Subcutaneous abdominal adipose tissue (tissue), 5 donors: Measurements from ENCODE around the gene KRT84.
"Not testable (repeated sequence)": the region's sequence is repeated elsewhere in the genome, so short reads cannot be mapped to it uniquely, and the experiment has no call there.

Source experiments
- H3K27ac ChIP-seq: one replicate; pipeline ENCODE4 v1.7.0; 2013; ENCODE audit warnings: low read depth, mild to moderate bottlenecking, inconsistent platforms, low read length, moderate library complexity
- H3K27me3 ChIP-seq, 5 donors: one replicate each; pipeline ENCODE4 v1.7.0; 2013; ENCODE audit warnings: low read length in 5 of 5, inconsistent platforms in 1 of 5; ENCODE audit not compliant: control insufficient read depth in 5 of 5, insufficient read depth in 4 of 5
- H3K36me3 ChIP-seq, 5 donors: one replicate each; pipeline ENCODE4 v1.7.0; 2013; ENCODE audit warnings: low read length in 5 of 5; ENCODE audit not compliant: control insufficient read depth in 5 of 5, insufficient read depth in 5 of 5
- H3K4me1 ChIP-seq, 5 donors: one replicate each; pipeline ENCODE4 v1.7.0; 2013; ENCODE audit warnings: low read length in 5 of 5, mild to moderate bottlenecking in 3 of 5, moderate library complexity in 1 of 5; ENCODE audit not compliant: control insufficient read depth in 5 of 5, insufficient read depth in 5 of 5
- H3K4me3 ChIP-seq, 5 donors: one replicate each; pipeline ENCODE4 v1.7.0; 2013; ENCODE audit warnings: low read length in 5 of 5, low read depth in 1 of 5
- H3K9ac ChIP-seq, 5 donors: one replicate each; pipeline ENCODE4 v1.7.0; 2013; ENCODE audit warnings: low read length in 5 of 5, mild to moderate bottlenecking in 4 of 5, moderate library complexity in 3 of 5
- H3K9me3 ChIP-seq, 5 donors: one replicate each; pipeline ENCODE4 v1.7.0; 2013; ENCODE audit warnings: low read length in 5 of 5; ENCODE audit not compliant: control insufficient read depth in 5 of 5
- donor health status: healthy.
- donor health status: healthy.
- donor health status: healthy.
- donor health status: healthy.
- donor health status: healthy.

Gene KRT84

DNA sequence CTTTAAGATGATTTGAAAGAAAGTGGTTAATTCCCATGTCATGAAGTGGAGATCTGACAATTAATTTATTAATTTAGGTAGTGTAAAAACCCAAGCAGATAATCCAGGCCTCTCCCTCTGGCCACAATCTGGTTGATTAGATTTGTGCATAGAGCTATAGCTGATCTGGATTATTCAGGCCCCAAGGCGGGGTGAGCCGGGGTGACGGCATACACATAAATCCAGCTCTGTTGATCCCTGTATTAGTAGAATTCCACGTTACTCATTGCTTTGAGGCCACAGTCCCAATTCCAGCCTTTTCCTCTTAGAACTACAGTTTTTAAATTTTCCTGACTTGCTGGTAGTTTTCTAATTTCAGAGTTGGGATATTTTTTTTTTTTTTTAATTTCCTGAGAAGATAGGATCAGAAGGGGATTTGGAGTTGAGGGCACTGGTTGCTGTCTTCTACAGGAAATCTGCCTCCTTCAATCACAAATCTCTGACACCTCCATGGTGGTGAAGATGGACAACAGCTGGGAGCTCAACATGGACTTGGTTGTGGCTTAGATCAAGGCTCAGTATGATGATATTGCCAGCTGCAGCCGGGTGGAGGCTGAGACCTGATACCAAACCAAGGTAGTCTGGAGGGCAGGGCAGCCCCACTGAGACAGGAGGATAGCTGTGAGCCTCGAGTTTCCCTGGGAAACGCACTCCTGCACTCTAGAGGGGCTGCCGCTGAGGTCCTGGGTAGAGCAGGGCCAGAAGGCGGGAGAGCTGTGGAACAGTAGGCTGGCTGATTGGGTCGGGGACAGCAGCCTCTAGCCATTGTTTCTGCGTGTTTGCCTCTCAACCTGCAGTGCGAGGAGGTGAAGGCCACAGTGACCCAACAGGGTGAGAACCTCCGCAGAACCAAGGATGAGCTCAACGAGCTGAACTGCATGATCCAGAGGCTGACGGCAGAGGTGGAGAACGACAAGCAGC lies 37.6 kb downstream of the KRT84 start:
- H3K4me1 ChIP-seq = peaks cover 0 to 17% (median 7%) of the 10 kb centered on the region in 5 donors
- H3K27me3 ChIP-seq = peaks cover 0 to 2% (median 0%) of the 10 kb centered on the region in 5 donors
- H3K36me3 ChIP-seq = no peaks in the 10 kb centered on the region
- H3K9ac ChIP-seq = no peak overlapping the region
- H3K4me3 ChIP-seq = no peak overlapping the region
- H3K27ac ChIP-seq = no peak overlapping the region
- H3K9me3 ChIP-seq = peaks cover 0 to 17% (median 14%) of the 10 kb centered on the region in 5 donors

DNA sequence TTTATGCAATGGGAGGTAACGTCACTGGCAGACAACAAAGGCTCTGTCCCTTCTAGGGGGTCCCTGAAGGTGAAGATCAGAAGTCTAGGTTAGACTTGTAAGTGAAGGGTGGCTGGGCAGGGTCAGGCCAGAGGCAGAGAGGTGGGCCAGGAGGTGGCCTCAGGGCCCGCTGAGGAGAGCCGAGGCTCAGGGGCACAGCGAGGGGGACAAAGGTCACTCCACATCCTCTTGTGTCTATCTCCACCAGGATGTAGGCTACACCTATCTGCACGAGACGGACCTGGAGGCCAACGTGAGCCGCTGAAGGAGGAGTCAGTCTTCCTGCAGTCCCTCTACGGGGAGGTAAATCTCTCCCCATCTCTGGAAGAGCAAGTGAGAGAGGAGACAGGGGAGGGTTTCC lies 38.4 kb downstream of the KRT84 start:
- Histone ChIP-seq H3K9ac (no peak overlapping the region), H3K36me3 (no peaks in the 10 kb centered on the region), H3K27me3 (no peaks in the 10 kb centered on the region), H3K4me1 (peaks cover 0 to 17% (median 7%) of the 10 kb centered on the region in 5 donors), H3K9me3 (peaks cover 0 to 17% (median 14%) of the 10 kb centered on the region in 5 donors), H3K27ac (no peak overlapping the region), H3K4me3 (no peak overlapping the region)

DNA sequence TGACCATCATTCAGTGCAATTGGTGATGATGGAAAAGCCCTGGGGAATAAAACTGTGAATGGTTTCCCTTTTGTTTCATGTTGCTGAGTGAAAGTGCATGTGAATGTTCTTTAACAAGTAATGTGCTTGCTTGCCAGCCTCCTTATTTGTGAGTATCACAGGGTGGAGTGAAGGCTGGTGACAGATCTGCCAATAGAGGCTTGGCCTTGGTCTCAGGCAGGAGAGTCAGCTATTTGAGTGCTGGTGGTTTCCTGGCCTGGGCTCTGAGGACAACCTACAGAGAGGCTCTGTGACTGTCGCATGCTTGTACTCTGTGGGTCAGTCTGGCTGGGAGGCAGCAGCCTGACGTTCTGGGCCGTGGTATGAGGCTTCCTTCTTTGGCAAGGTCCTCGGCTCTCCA lies 38.9 kb downstream of the KRT84 start:
- Histone ChIP-seq H3K4me1 (peaks cover 0 to 14% (median 5%) of the 10 kb centered on the region in 5 donors), H3K27ac (no peak overlapping the region), H3K36me3 (no peaks in the 10 kb centered on the region), H3K9me3 (peaks cover 0 to 17% (median 14%) of the 10 kb centered on the region in 5 donors), H3K4me3 (no peak overlapping the region), H3K27me3 (no peaks in the 10 kb centered on the region), H3K9ac (no peak overlapping the region)

DNA sequence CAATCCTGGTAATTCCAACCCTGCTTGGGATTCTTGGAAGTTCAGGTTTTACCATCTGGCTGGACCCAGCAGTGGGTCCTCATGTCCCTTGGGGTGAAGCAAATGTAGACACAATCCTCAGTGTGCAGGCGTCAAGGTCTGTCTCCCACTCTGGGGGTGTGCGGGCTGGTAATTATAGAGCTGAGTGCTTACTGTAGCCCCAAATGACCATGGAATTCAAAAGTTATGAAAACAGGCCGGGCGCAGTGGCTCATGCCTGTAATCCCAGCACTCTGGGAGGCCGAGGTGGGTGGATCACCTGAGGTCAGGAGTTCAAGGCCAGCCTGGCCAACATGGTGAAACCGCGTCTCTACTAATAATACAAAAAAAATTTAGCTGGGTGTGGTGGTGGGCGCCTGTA lies 40.4 kb downstream of the KRT84 start:
- not testable (repeated sequence) for H3K27me3 ChIP-seq, H3K9ac ChIP-seq, H3K4me3 ChIP-seq, H3K27ac ChIP-seq, H3K36me3 ChIP-seq, H3K4me1 ChIP-seq
- peaks cover 0 to 17% (median 14%) of the 10 kb centered on the region in 5 donors for H3K9me3 ChIP-seq

DNA sequence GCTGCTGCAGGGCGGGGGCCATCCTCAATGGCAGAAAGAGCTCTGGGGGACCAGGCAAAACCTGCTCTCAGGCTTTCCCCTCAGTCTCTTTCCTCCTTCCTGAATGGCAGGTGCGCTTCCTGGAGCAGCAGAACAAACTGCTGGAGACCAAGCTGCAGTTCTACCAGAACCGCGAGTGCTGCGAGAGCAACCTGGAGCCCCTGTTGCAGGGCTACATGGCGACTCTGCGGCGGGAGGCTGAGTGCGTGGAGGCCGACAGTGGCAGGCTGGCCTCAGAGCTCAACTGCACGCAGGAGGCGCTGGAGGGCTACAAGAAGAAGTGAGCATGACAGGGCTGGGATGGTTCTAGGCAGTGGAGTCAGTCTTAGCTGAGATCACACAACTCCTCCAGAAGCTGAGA lies 41.3 kb downstream of the KRT84 start:
- no peak overlapping the region for H3K27ac ChIP-seq
- no peak overlapping the region for H3K4me3 ChIP-seq
- peaks cover 0 to 3% (median 0%) of the 10 kb centered on the region in 5 donors for H3K27me3 ChIP-seq
- H3K9me3 ChIP-seq = peaks cover 0 to 17% (median 14%) of the 10 kb centered on the region in 5 donors
- no peak overlapping the region for H3K9ac ChIP-seq
- peaks cover 0 to 6% (median 0%) of the 10 kb centered on the region in 5 donors for H3K4me1 ChIP-seq
- no peaks in the 10 kb centered on the region for H3K36me3 ChIP-seq

DNA sequence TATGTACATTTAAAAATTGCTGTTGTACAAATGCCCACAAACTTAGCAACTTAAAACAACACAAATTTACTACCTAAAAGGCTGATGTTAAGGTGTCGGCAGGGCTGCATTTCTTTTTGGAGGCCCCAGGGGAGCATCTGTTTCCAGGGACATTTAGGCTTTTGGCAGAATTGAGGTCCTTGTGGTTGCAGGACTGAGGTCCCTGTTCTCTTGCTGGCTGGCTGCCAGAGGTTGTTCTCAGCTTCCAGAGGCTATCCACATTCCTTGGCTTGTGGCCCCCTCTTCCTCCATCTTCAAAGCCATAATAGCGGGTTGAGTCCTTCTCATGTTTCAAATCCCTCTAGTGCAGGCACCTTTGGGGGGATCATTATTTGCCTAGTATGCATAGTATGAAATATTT lies 41.9 kb downstream of the KRT84 start:
- no peaks in the 10 kb centered on the region for H3K36me3 ChIP-seq
- peaks cover 0 to 3% (median 0%) of the 10 kb centered on the region in 5 donors for H3K27me3 ChIP-seq
- no peak overlapping the region for H3K4me3 ChIP-seq
- H3K9ac ChIP-seq = no peak overlapping the region
- no peak overlapping the region for H3K27ac ChIP-seq
- H3K9me3 ChIP-seq = peaks cover 0 to 17% (median 14%) of the 10 kb centered on the region in 5 donors
- H3K4me1 ChIP-seq = peaks cover 0 to 12% (median 5%) of the 10 kb centered on the region in 5 donors

DNA sequence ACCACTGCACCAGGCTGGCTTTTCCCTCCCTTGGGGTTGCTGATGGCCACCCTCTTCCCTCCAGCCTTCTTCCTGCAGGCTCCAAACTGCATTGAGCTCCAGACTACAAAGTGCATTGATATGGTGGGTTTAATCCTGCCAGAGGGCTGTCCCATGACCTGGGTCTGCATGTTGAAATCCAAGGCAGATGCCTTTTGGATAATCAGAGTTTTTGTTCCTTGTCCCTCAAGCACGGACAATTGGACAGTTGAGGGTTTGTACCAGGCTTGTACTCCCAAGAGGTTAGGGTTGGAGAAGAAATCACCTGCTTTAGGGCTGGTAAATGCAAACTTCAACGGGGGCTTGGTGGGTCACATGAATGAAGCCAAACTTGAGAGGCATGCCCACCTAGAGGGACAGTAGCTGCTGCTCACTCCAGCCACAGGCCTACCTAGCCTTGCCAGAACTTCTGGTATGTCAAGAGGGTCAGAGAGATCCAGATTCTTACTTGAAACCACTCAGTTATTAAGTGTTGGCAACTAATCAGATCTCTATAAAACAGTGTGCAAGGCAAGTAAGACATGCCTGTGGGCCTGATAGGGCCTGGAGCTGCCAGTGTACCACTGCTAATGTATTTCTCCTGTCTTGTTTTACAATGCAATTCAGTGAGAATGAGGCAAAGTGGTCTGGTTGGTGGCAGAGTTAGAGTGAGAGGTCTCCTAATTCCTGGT lies 42.5 kb downstream of the KRT84 start:
- H3K4me1 ChIP-seq = peaks cover 0 to 17% (median 5%) of the 10 kb centered on the region in 5 donors
- H3K9me3 ChIP-seq = peaks cover 0 to 22% (median 14%) of the 10 kb centered on the region in 5 donors
- peaks cover 0 to 3% (median 0%) of the 10 kb centered on the region in 5 donors for H3K27me3 ChIP-seq
- no peak overlapping the region for H3K27ac ChIP-seq
- no peak overlapping the region for H3K4me3 ChIP-seq
- no peak overlapping the region for H3K9ac ChIP-seq
- H3K36me3 ChIP-seq = no peaks in the 10 kb centered on the region

DNA sequence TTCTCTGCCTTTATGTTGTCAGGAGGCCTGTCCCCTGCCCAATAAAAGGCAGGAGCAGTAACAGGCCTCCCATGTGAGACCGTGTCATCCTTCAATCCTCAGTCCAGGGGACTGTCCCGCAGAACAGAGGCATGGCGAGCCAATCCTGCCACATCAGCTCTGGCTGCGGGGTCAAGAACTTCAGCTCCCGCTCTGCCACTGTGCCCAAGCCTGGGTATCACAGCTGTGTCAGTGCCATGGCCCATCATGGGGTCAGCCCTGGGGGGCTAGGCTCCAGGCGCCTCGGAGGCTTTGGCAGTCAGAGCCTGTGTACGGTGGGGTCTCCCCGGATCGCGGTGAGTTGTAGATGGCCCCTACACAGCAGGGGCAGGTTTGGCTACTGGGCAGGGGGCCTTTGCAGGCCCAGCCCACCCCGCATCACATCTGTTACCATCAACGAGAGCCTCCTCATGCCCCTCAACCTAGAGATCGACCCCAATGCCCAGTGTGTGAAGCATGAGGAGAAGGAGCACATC lies 44.3 kb downstream of the KRT84 start:
- H3K4me1 ChIP-seq = peaks cover 0 to 11% (median 5%) of the 10 kb centered on the region in 5 donors
- no peak overlapping the region for H3K9ac ChIP-seq
- H3K27ac ChIP-seq = no peak overlapping the region
- no peak overlapping the region for H3K4me3 ChIP-seq
- no peaks in the 10 kb centered on the region for H3K36me3 ChIP-seq
- H3K9me3 ChIP-seq = peaks cover 6 to 22% (median 17%) of the 10 kb centered on the region in 5 donors
- H3K27me3 ChIP-seq = peaks cover 0 to 3% (median 0%) of the 10 kb centered on the region in 5 donors

DNA sequence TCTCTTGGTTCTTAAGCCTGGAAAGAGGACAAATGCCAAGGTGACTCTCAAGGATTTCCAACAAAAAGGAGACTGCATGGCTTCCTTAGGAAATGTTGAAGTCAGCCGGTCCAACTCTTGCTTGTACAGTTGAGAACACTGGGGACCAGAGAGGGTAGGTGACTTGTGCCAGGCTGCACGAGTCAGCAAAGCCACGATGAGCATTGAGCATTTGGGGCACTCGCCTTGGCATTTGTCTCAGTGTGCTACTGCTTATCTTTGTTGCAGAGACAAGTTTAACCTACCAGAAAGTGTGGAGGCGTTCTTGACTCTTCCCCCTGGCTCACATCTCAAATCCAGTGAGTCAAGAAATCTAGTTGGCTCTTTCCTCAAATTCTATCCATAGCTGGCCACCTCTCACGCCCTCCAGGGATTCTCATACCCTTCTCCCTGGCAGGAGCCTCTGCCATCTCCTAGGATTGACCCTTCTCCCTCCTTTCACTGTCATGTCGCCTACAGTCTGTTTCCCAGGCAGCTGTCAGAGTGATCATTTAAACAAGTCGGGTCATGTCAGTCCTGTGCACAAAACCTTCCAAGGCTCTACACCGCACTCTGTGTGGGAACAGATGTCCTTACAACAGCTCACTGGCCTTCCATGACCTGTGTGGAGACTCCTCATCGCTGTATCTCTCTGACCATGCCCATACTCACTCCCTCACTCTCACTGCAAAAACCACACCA lies 47.1 kb downstream of the KRT84 start:
- no peaks in the 10 kb centered on the region for H3K36me3 ChIP-seq
- no peak overlapping the region for H3K4me3 ChIP-seq
- H3K27ac ChIP-seq = no peak overlapping the region
- H3K9me3 ChIP-seq = peaks cover 6 to 19% (median 15%) of the 10 kb centered on the region in 5 donors
- H3K4me1 ChIP-seq = peaks cover 0 to 11% (median 5%) of the 10 kb centered on the region in 5 donors
- peaks cover 0 to 6% (median 0%) of the 10 kb centered on the region in 5 donors for H3K27me3 ChIP-seq
- H3K9ac ChIP-seq = no peak overlapping the region
